ENCODE results near the gene PLD2. TPM values are rescaled to one million over a fixed set of nuclear protein-coding genes. Genes with fewer than 3 reads are reported as not detected.

PLD2 gene
- total RNA-seq, 1 donor from 2014 or later: 61.4 TPM

DNA sequence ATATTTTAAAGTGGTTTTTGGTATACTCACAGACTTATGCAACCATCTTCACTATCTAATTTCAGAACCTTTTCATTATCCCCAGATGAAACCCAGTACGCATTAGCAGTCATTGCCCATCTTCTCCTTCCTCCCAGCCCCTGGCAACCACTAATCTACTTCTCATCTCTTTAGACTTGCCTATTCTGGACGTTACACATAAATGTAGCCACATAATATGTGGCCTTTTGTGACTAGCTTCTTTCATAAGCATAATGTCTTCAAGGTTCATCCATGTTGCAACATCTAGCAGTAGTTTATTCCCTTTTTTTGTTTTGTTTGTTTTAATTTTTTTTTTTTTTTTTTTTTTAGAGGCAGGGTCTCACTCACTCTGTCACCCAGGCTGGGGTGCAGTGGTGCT is 63.9 kb downstream of the PLD2 start:
- H3K4me1 Mint-ChIP-seq (ENCODE audit: low read depth, unreplicated experiment): peaks cover 5% of the 10 kb centered on the region

DNA sequence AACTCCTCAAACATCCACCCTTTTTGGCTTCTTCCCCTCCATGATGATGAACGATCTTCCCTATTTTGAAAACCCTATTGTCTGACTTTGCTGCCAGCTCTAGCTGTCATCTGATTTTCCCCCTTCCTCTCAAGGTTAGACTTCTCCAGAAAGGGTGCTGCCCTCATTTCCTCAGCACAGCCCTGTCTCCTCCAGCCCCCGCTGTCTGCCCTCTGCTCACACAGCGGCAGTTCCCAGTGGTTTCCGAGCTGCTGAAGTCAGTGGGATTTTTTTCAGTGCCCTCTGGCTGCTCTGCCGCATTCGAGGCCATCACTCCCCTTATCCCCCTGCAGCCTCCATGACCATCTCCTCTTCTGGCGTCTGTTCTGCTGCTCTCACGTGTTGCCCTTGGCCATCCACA is 65.8 kb downstream of the PLD2 start:
- Mint-ChIP-seq H3K36me3 (ENCODE audit: unreplicated experiment) (no peaks in the 10 kb centered on the region), H3K4me1 (ENCODE audit: low read depth, unreplicated experiment) (peaks cover 12% of the 10 kb centered on the region), H3K27ac (ENCODE audit: unreplicated experiment) (no peak overlapping the region), H3K9me3 (ENCODE audit: unreplicated experiment) (peaks cover 2% of the 10 kb centered on the region), H3K27me3 (ENCODE audit: unreplicated experiment) (peaks cover 3% of the 10 kb centered on the region), H3K4me3 (ENCODE audit: unreplicated experiment) (no peak overlapping the region)
- TF ChIP-seq, protein P1, sequence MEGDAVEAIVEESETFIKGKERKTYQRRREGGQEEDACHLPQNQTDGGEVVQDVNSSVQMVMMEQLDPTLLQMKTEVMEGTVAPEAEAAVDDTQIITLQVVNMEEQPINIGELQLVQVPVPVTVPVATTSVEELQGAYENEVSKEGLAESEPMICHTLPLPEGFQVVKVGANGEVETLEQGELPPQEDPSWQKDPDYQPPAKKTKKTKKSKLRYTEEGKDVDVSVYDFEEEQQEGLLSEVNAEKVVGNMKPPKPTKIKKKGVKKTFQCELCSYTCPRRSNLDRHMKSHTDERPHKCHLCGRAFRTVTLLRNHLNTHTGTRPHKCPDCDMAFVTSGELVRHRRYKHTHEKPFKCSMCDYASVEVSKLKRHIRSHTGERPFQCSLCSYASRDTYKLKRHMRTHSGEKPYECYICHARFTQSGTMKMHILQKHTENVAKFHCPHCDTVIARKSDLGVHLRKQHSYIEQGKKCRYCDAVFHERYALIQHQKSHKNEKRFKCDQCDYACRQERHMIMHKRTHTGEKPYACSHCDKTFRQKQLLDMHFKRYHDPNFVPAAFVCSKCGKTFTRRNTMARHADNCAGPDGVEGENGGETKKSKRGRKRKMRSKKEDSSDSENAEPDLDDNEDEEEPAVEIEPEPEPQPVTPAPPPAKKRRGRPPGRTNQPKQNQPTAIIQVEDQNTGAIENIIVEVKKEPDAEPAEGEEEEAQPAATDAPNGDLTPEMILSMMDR (IDR thresholded peaks at IDR 0.05; ENCODE audit: partially characterized antibody, unreplicated experiment): no peak
- DNase-seq: no peak

More for the DNA sequence above, 63.9 kb downstream of the PLD2 start:
- Mint-ChIP-seq H3K4me3 (ENCODE audit: unreplicated experiment) (no peak overlapping the region), H3K36me3 (ENCODE audit: unreplicated experiment) (no peaks in the 10 kb centered on the region), H3K27ac (ENCODE audit: unreplicated experiment) (no peak overlapping the region), H3K9me3 (ENCODE audit: unreplicated experiment) (no peaks in the 10 kb centered on the region), H3K27me3 (ENCODE audit: unreplicated experiment) (peaks cover 3% of the 10 kb centered on the region)
- DNase-seq: no peak
- TF ChIP-seq, protein P1 (IDR thresholded peaks at IDR 0.05; ENCODE audit: partially characterized antibody, unreplicated experiment): no peak

Other genes with a start within 250 kb of the PLD2 start
- not detected for gene GGT6, start 246.6 kb upstream of the PLD2 start, total RNA-seq (ENCODE audit: unreplicated experiment)
- 22.0 TPM for gene SMTNL2, start 222.6 kb upstream of the PLD2 start, total RNA-seq (ENCODE audit: unreplicated experiment)
- not detected for gene ALOX15, start 165.5 kb upstream of the PLD2 start, total RNA-seq (ENCODE audit: unreplicated experiment)
- 63.7 TPM for gene PELP1, start 103.0 kb upstream of the PLD2 start, total RNA-seq (ENCODE audit: unreplicated experiment)
- 106 TPM for gene ARRB2, start 96.5 kb upstream of the PLD2 start, total RNA-seq (ENCODE audit: unreplicated experiment)
- gene MED11, start 75.7 kb upstream of the PLD2 start, total RNA-seq (ENCODE audit: unreplicated experiment): 12.5 TPM
- gene ZMYND15, start 67.3 kb upstream of the PLD2 start, total RNA-seq (ENCODE audit: unreplicated experiment): not detected
- not detected for gene CXCL16, start 67.2 kb upstream of the PLD2 start, total RNA-seq (ENCODE audit: unreplicated experiment)
- gene TM4SF5, start 35.3 kb upstream of the PLD2 start, total RNA-seq (ENCODE audit: unreplicated experiment): not detected
- 2.5 TPM for gene VMO1, start 20.8 kb upstream of the PLD2 start, total RNA-seq (ENCODE audit: unreplicated experiment)
- not detected for gene GLTPD2, start 18.2 kb upstream of the PLD2 start, total RNA-seq (ENCODE audit: unreplicated experiment)
- 128 TPM for gene PSMB6, start 11.0 kb upstream of the PLD2 start, total RNA-seq (ENCODE audit: unreplicated experiment)
- gene MINK1, start 26.2 kb downstream of the PLD2 start, total RNA-seq (ENCODE audit: unreplicated experiment): 130 TPM
- gene C17orf107, start 92.4 kb downstream of the PLD2 start, total RNA-seq (ENCODE audit: unreplicated experiment): 11.1 TPM
- 0.69 TPM for gene CHRNE, start 95.9 kb downstream of the PLD2 start, total RNA-seq (ENCODE audit: unreplicated experiment)
- 0.47 TPM for gene GP1BA, start 125.1 kb downstream of the PLD2 start, total RNA-seq (ENCODE audit: unreplicated experiment)
- gene SLC25A11, start 132.9 kb downstream of the PLD2 start, total RNA-seq (ENCODE audit: unreplicated experiment): 72.2 TPM
- 96.1 TPM for gene RNF167, start 133.1 kb downstream of the PLD2 start, total RNA-seq (ENCODE audit: unreplicated experiment)
- 356 TPM for gene PFN1, start 141.4 kb downstream of the PLD2 start, total RNA-seq (ENCODE audit: unreplicated experiment)
- 62.1 TPM for gene ENO3, start 144.0 kb downstream of the PLD2 start, total RNA-seq (ENCODE audit: unreplicated experiment)
- gene SPAG7, start 160.7 kb downstream of the PLD2 start, total RNA-seq (ENCODE audit: unreplicated experiment): 69.6 TPM
- gene CAMTA2, start 180.5 kb downstream of the PLD2 start, total RNA-seq (ENCODE audit: unreplicated experiment): 61.4 TPM
- 0.44 TPM for gene INCA1, start 190.4 kb downstream of the PLD2 start, total RNA-seq (ENCODE audit: unreplicated experiment)
- 5.6 TPM for gene KIF1C, start 190.8 kb downstream of the PLD2 start, total RNA-seq (ENCODE audit: unreplicated experiment)
- not detected for gene SLC52A1, start 228.3 kb downstream of the PLD2 start, total RNA-seq (ENCODE audit: unreplicated experiment)